NCI-H128 (cell line): ENCODE data around the gene ATP4B.

ENCODE experiments used
- DNase-seq: peaks from one replicate; lab custom pipeline; 2025; ENCODE audit not compliant: unreplicated experiment; lab: John Stamatoyannopoulos, UW

The ATP4B gene

GRCh38 chr13:113656831-113657671 is 947 bp downstream of the ATP4B start:
- DNase-seq: no peak

- no peak for DNase-seq
These were observed 1.9 kb downstream of the ATP4B start for GRCh38 chr13:113656003-113656588.

GRCh38 chr13:113655346-113656002 is 2.5 kb downstream of the ATP4B start:
- no peak for DNase-seq

GRCh38 chr13:113654591-113655345 is 3.2 kb downstream of the ATP4B start:
- DNase-seq: no peak

- no peak for DNase-seq
These were observed 3.8 kb downstream of the ATP4B start for GRCh38 chr13:113654175-113654560.

GRCh38 chr13:113653264-113654174 is 4.5 kb downstream of the ATP4B start:
- DNase-seq: no peak

GRCh38 chr13:113652404-113653263 is 5.4 kb downstream of the ATP4B start:
- DNase-seq: no peak

GRCh38 chr13:113651511-113652403 is 6.2 kb downstream of the ATP4B start:
- DNase-seq: no peak

- no peak for DNase-seq
These were observed 7.3 kb downstream of the ATP4B start for GRCh38 chr13:113650731-113651148.

GRCh38 chr13:113650275-113650674 is 7.7 kb downstream of the ATP4B start:
- DNase-seq: no peak

- no peak for DNase-seq
These were observed 8.8 kb downstream of the ATP4B start for GRCh38 chr13:113649212-113649611.

- DNase-seq: no peak
These were observed 9.8 kb downstream of the ATP4B start for GRCh38 chr13:113648216-113648610.

- DNase-seq: peak; percentile 80
These were observed 10.4 kb downstream of the ATP4B start for GRCh38 chr13:113647351-113648215.

GRCh38 chr13:113646921-113647340 is 11.1 kb downstream of the ATP4B start:
- DNase-seq: no peak

GRCh38 chr13:113646376-113646775 is 11.6 kb downstream of the ATP4B start:
- no peak for DNase-seq

- no peak for DNase-seq
These were observed 12.7 kb downstream of the ATP4B start for GRCh38 chr13:113645329-113645728.

GRCh38 chr13:113644800-113645199 is 13.2 kb downstream of the ATP4B start:
- DNase-seq: no peak
